COLO668 (cell line): ENCODE measurements around the gene DENND4B.
A peak's percentile ranks its signal among the peaks of the same experiment; 100 is the strongest.

Experiments used
- DNase-seq: peaks from one replicate; lab custom pipeline; 2025; ENCODE audit not compliant: unreplicated experiment; lab: John Stamatoyannopoulos, UW

Gene DENND4B

DNA sequence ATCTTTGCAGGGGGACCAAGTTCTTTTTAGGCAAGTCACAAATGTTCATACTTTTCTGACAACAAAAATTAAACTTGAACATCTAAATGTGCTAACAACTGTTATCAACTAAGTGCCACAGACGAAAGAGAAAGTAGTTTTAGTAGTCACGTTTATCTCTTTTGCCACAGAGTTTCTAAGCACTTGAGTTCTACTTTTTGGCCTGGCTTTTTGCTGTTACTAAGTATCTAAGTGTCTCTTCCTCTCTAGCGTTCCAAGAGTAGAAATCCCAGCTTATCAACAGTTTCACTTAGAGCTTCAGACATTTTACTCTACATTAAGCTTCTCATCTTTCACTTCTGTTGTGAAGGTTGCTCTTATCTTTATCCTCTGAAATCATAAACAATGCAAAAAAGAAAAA, 58.0 kb downstream of the DENND4B start:
- no peak for DNase-seq

DNA sequence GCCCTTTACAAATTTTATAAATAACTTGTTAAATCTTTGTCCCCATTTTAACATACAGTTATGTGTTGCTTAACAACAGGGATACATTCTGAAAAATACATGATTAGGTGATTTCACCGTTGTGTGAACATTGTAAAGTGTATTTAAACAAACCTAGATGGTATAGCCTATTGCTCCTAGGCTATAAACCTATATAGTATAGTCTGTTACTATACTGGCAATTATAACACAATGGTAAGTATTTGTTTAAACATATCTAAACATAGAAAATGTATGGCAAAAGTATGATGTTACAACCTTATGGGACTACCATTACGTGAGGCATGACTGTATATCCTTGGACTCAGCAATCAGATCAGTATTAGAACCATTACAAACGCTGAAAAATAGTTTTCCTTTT, 60.4 kb downstream of the DENND4B start:
- DNase-seq = no peak

DNA sequence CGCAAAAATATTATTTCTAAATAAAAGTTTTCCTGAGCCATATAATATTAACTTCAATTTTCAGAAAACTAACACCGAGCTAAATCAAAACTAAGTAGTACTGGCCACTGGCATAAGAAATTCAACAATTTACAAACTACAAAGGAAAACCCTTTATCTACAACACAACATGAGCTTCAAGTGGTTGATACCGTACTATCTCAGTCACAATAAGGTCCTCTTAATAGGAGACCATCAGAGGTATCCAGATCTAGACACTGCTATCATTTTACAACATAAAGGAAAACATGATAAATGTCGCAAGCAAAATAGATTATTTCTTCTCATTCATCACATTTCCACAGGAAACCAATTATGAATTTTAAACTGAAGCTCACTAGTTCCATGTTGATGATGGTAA, 63.3 kb downstream of the DENND4B start:
- DNase-seq = no peak

GRCh38 chr1:153882296-153882912, 64.1 kb downstream of the DENND4B start:
- DNase-seq = no peak

- no peak for DNase-seq
Observed at GRCh38 chr1:153881751-153882150, 64.8 kb downstream of the DENND4B start.

DNA sequence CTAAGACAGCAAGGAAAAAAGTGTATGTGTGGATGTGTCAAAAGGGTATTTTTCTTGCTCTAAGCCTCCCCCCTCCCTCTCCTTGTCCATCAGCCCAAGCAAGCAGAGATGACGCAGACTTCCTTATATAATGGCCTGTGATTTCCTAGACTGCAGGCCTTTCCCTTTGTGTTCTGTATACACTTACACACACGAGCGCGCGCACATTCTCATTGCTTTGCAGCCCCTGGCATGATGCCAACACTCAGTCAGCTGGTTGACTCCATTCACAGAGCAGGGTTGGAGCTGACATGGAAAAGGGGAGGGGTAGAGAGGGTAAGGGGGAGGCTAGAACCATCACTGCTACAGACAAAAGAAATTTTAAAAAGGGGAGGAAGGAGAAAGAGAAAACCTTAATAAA, 65.6 kb downstream of the DENND4B start:
- DNase-seq = peak; percentile 98

- DNase-seq = no peak
Observed at GRCh38 chr1:153880024-153880423, 66.5 kb downstream of the DENND4B start.
